Body of pancreas (tissue), 4 donors: Measurements from ENCODE around the gene ATG7.

Source experiments
- POLR2A ChIP-seq, 3 donors: fragments of 450-650 bp; IDR thresholded peaks; one replicate each; pipeline ENCODE4 v1.6.1; 2016; ENCODE audit warnings: antibody characterized with exemption in 3 of 3, mild to moderate bottlenecking in 2 of 3
- TF ChIP-seq, protein P1 (sequence below), 7 experiments: fragments of 450-650 bp in 4 of 7; fragments of 200-600 bp in 3 of 7; sonication (generic) in 3 of 7; IDR thresholded peaks; one replicate each; pipeline ENCODE4 v1.5.1; 2016 to 2019; ENCODE audit warnings: antibody characterized with exemption in 7 of 7

DNA sequence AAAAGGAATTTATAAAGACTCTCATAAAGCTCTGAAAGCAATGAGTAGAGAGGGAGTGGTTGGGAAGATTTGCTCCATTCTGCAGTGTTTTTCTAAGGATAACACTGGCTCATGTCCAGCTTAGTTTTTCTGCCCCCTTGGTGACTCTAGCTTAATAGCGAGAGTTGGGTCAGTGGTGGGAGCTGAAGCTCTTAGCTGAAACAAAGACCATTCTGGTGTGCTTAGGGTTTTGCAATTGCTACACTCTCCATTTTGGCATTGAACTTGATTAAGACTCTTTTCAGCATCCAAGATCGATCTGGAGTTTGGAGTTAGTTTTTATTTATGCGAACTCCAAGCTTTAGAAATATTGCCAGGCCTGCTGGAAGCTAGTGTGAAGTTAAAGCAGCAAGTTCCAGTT is 98.0 kb downstream of the ATG7 start:
- TF ChIP-seq POLR2A (IDR thresholded peaks at IDR 0.05), result no peak
- TF ChIP-seq, protein P1, sequence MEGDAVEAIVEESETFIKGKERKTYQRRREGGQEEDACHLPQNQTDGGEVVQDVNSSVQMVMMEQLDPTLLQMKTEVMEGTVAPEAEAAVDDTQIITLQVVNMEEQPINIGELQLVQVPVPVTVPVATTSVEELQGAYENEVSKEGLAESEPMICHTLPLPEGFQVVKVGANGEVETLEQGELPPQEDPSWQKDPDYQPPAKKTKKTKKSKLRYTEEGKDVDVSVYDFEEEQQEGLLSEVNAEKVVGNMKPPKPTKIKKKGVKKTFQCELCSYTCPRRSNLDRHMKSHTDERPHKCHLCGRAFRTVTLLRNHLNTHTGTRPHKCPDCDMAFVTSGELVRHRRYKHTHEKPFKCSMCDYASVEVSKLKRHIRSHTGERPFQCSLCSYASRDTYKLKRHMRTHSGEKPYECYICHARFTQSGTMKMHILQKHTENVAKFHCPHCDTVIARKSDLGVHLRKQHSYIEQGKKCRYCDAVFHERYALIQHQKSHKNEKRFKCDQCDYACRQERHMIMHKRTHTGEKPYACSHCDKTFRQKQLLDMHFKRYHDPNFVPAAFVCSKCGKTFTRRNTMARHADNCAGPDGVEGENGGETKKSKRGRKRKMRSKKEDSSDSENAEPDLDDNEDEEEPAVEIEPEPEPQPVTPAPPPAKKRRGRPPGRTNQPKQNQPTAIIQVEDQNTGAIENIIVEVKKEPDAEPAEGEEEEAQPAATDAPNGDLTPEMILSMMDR (IDR thresholded peaks at IDR 0.05), result no peak
